PC-9 (cell line): ENCODE measurements around the gene LIF.

ENCODE experiments used
- CTCF ChIP-seq: fragments of 200-600 bp; sonication (generic); conservative IDR thresholded peaks from 2 replicates; pipeline ENCODE4 v1.6.1; 2017; ENCODE audit warnings: mixed run types, antibody characterized with exemption, mild to moderate bottlenecking, moderate library complexity
- EZH2 ChIP-seq: fragments of 200-600 bp; sonication (generic); IDR thresholded peaks from 2 replicates; pipeline ENCODE4 v1.8.0; 2017; ENCODE audit warnings: antibody characterized with exemption, low read depth

GRCh38 chr22:30267382-30268302, 21.1 kb upstream of the LIF start:
- no peak for TF ChIP-seq CTCF
- TF ChIP-seq EZH2: no peak
